Fibroblast of peridontal ligament (primary cell): ENCODE results near the gene MIB1.

ENCODE experiments used
- DNase-seq: peaks from one replicate; pipeline ENCODE4 v3.0.0-alpha.2; 2010; ENCODE audit errors: extremely low read depth

The MIB1 gene

DNA sequence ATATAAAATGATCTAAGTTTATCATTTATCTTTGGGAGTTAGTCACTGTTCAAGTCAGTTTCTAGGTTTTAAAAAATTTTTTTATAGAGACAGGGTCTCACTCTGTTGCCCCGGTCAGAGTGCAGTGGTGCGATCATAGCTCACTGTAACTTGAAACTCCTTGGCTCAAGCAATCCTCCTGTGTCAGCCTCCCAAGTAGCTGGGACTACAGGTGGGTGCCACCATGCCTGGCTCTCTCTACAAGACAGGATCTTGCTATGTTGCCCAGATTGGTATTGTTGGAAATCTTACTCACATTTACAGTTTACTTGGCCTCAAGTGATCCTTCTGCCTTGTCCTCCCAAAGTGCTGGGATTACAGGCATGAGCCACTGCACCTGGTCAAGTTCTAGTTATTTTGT lies 74.5 kb downstream of the MIB1 start:
- no peak for DNase-seq

DNA sequence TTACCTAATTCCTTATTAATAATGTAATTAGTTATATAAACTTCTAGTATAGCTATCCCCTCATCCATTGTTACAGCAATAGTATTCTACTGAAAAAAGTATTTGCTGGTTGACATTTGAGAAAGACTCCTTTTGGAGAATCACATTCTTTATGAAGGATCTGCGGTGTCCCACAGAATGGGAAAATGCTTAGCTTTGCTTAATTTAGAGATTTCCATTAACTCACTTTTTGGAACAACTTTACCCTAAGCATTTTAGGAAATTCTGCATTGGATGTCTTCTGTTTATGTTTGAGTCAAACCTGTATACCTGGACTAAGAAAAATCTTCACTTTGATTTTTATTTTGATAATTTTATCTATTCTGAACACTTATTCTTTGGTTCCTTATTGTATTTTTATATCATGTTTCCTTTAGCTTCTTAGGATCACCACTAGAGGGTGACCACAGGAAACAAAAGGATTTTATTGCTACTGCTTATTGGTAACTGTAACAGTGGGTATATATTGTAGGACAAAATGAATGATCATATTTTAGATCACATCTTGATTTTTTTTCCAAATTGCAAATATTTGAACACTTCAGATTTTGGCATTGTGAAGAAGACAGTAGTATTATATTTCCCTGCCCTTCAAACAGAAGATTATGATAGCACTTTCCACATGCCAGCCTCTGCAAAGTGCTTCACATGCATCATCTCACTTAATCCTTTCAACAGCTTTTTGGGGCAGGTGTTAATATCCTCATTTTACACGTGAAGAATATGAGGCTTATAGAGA lies 79.6 kb downstream of the MIB1 start:
- peak; percentile 45 for DNase-seq

DNA sequence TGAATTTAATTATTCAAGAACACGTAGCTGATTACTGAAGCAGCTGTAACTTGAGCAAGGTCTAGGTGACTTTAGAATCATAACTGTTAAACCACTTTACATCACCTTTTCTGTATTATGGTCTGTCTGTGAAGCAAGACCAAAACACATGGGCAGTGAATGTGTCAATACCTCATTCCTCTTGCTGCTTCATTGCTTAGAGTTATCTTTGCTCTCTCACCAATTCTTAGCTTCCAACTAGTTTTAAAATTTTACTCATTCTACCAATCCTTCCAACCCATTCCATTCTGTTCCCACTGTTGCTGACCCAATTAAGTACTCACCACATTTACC lies 80.2 kb downstream of the MIB1 start:
- no peak for DNase-seq

DNA sequence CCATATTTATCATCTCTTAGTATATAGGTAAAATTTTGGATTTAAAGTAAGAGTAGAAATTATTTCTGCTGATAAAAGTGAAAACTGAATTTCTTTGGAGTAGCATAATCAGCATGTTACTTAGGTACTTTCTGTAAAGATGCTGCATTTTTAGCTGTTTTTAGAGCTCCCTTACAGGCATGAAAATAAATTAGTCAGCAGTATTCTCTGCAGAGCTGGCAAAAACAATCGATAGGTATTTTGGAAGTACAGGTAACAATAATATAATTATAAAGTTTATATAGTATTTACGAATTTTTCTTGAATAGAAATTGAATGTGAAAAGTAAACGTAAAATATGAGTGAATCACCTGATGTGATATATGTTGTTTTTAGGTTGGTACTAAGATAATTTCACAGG lies 83.3 kb downstream of the MIB1 start:
- DNase-seq = no peak

DNA sequence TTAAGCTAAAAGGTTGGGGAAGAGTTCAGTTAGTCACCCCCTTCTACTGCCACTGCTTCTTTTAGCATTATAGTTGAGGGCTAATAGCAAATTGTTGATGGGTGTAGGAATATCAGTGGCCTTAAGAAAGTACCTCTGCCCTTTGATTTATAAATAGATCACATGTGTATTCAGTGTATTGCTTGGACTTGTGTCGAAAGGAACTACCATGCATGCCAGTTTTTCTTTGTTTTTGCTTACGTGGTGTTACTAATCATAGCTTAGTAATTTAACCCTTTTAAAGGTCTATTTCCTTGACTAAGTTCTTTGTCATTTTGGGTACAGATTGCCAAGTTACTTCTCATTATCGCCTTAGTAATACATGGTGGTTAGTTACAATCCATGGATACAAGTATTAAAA lies 85.6 kb downstream of the MIB1 start:
- DNase-seq = peak; percentile 60

DNA sequence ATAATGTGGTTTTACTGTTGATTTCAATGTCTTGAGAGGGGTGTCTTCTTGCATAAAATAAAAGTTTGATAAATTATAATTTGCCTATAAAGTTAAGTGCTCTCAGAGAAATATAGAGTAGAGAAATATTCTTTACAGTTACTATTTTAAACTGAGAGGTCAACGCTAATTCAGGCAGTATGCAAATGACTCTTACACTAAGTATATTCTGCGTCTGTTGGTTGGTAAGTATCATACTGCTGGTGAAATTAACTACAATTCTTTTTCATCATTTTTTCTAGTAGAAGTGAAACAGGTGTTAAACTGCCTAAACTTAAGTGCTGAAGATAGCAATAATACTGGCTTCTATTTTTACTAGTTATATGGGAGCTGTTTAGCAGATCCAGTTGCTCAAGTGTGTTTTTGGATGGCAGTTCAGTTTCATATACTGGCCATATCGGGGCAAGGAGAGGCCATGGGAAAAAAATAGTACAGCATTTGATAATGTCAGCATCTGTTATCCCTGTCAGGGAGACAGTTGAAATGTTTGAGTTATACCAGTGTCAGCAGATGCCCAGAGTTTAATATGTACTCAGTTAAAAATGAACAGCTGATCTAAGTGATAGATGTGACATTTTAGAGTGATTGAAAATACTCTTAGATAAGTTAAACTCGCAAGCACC lies 86.2 kb downstream of the MIB1 start:
- DNase-seq = no peak

DNA sequence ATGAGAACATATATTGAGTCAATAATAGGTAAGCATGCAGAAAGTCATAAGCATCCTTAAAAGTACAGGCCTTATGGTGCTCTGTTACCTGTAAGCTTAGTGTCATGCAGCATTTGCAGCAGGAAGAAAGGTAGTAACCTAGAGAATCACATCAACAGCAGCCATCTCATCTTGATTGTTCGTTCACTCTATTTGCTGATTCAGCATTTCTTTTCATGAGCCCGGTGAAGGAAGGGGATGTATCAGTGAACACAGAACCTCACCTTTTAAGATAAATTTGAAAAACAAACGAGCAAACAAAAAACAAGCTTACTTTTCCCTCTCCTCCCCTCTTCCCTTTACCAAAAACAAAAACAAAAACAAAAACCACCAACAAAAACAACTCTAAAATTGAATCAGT lies 89.9 kb downstream of the MIB1 start:
- no peak for DNase-seq

DNA sequence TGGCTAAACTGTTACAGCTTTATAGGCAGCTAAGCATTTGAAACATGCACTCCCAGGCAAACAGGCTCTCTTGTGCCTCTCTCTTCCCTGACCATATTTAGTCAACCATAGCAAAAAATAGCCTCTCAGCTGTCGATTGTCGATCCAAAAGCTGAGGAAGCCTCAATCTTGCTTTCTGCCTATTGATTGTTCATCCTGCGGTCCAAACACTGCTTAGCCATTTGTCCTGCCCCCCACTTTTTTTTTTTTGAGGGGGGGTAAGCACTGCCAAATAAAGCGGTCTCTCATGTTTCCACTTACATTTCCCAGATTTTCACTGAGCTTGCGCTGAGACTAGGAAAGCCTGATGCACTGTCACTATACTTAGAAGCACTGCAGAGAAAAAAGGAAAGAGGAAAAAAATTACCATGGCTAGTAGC lies 90.8 kb downstream of the MIB1 start:
- DNase-seq = no peak

DNA sequence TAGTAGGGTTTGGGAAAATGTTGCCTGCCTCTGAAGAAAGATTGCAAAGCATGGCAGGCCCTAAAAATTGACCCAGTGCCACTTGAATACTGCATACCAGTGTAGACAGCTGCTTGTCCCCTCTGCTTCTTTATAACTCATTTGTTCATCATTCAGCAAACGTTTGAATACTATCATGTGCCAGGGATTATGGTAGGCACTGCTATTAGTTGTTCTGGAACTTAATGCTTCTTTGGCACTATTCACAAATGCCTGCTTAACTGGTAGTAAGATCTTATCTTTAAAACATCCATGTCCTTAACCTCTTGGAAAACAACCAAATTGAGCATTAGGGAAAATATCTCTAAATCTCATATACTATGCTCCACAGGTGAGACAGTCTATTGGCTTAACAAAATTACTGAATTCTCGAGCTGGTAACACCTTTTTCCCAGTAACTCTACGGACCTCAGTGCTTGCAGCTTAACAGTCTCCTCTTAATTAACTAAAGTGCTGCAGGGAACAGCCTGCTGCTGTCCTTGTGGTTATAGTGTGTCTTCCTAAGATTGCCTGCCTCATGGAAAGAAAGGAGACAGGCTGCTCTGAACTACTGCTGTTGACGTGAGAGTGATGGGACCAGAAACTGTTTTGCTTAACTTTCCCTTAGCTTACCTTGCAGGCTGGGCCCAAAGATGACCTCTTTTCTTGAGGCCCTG lies 93.2 kb downstream of the MIB1 start:
- DNase-seq = no peak

DNA sequence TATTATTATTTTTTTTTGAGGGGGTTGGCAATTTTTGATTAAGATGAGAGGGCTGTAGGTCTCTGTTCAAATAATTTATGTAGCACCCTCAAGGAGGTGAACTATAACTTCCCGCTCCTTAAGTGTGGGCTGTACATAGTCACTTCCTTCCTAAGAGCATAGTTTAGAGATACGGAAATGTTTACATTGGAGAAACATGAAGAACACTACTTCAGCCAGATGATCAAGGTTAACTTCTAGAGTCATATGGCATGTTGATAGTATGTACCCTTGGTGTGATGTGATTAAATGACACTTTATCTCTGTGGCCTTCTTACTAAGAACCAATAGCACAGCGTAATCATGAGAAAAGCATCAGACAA lies 93.7 kb downstream of the MIB1 start:
- DNase-seq = no peak

DNA sequence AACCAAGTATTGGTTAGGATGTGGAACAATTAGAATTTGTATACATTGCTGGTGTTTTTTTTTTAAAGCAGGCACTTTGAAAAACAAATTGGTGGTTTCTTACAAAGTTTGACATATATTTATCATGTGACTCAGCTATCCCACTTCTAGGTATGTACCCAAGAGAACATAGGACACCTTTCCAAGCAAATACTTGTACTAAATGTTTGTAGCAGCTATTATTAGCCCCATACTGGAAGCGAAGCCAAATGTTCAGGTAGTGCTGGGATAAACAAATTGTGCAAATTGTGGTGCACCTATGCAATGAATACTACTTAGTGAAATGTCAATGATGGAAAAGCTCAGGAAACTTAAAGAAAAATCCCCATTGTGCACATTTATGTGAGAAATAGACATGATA lies 101.0 kb downstream of the MIB1 start:
- no peak for DNase-seq

DNA sequence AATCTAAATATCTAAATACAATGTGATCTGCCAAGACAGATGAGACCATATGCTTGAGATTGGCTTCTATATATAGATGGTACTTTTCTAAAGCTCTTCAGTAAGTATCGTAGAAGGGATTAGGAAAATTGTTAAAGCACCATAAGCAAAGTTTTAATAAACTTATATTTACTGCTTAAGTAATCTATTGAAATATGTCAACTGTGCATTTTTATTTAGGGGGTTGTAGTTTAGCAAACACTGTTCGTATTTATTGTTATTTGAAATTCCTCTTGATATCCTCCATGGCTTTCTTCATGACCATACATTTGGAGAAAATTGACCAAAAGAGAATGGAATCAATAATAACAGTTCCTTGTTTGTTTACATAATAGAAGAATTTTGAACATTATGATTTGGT lies 102.7 kb downstream of the MIB1 start:
- no peak for DNase-seq

DNA sequence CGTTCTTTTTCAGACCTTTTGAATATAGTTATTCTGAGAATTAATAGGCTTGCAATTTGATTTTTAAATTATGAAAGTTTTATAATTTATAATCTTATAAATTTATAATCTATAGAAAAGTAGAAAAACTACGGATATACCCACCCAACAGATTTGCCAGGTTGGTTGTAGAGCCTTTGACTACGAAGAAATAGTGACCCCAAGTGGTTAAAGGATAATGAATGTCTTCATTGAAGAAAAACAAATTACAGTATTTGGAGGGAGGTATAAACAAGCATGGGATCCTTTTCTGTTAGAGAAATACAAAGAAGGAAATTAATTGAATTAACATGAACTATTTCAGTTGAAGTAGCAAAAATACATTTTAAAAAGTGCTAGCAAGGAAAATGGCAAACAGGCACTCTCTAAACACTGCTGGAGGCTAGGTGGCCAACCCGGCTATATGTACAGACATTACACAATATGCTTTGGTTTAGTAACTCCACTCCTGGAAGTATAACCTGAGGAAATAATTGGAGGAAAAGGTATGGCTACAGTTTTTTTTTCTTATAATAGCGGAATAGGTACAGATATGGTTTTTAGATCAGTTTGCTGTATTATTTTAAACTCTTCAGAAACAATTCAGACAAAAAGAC lies 110.9 kb downstream of the MIB1 start:
- peak; percentile 54 for DNase-seq

DNA sequence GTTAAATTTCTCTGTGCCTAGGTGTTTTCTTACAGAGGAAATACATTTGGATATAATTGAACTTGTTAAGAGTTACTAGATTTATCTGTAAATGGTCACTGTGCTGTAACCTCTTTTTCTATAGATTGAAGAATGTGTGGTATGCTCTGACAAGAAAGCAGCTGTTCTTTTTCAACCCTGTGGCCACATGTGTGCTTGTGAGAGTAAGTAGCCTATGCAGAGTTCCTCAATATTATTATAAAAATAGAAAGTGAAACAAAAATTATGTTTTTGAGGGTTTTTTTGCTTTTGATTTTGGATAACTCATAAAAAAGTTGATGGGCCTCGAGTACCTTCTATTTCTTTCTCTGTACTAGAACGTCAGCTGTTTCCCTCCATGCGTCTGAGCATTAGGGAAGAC lies 112.4 kb downstream of the MIB1 start:
- peak; percentile 34 for DNase-seq

DNA sequence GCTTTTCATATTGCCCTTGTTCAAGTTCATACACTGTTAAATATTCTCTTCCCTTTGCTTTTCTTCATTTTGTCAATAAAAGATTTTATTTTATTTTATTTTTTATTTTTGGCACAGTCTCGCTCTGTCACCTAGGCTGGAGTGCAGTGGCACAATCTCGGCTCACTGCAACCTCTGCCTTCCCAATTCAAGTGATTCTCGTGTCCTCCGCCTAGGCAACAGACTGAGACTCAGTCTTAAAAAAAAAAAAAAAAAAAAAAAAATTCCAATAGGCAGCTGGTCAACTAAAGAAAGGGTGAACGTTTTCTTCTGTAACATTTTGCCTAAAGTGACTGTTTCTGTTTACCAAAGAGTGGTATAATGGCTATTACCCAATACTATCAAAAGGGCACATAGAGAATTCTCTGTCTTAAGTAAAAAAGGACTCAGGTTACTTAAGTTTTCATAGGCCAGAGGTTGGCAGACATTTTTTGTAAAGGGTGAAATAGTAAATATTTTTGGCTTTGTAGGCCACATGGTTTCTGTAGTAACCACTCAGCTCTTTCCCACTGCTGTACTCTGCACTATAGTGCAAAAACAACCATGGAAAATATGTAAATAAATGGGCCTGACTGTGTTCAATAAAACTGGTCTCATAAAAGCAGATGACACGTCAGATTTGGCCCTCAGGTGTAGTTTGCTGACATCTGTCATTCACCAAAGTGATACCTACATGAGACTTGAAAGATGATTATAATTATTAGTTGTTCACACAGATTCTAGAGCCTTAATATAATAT lies 113.4 kb downstream of the MIB1 start:
- DNase-seq = peak; percentile 29

DNA sequence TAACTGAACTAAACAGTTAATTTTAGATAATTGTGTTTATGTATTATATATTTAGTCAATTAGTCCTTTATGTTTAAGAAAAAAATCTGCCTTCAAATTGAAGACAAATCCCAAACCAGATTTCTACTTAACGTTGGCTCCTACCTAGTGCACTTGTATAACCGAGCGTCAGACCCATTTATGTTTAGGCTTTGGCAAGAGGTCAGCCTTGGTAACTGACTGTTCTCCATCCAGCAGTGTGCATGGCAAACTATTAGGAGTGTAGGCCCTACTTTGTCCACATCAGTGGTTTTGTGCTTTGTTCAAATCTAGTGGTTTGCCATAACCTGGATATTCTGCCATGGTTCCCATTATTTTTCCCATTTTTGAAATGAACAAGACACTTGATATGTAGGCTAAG lies 114.8 kb downstream of the MIB1 start:
- DNase-seq = no peak

DNA sequence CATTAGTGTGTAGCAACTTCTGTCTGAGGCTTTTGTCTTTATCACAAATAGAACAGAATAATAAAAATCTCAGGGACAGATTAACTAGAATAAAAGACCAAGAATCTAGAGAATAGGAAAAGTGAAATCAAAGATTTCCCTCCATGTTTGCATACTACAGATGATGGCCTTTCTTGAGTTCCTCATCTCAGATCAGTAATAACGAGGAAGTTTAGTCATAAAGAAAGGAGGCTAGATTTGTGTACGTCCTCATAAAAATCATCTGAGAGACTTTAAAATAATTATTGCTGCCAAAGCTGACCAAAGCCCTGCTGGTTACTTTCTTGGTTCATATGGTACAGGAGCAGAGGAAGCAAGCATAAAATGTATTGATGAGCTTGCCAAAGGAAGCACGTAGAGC lies 117.3 kb downstream of the MIB1 start:
- DNase-seq = no peak

DNA sequence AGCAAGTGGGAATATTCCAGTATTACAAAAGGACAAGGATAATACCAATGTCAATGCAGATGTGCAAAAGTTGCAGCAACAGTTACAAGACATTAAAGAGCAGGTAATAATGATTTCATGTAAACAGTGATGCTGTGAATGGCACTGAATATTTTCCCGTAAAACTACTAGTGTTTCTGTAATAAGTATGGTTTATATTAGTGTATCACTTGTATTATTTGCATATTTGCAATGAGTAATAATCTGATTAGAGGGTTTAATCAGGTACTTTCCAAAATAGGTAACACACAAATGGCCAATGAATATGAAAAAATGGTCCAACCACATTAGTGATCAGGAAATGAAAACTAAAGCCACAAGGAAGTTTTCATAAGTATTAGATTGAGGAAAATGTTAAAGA lies 118.0 kb downstream of the MIB1 start:
- DNase-seq = no peak

DNA sequence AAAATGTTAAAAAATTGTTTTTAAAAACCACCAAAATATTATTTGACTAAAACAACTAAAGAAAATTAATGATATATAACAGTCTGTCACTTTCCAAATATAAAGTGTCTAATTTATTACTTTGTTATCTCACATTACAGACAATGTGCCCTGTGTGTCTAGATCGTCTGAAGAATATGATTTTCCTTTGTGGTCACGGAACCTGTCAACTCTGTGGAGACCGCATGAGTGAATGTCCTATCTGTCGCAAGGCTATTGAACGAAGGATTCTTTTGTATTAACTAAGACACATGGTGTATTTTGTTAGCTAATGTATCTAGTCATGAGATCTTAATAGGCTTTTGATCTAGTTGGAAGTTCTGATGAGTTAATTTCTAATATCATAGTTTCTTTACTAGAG lies 123.8 kb downstream of the MIB1 start:
- DNase-seq = no peak

DNA sequence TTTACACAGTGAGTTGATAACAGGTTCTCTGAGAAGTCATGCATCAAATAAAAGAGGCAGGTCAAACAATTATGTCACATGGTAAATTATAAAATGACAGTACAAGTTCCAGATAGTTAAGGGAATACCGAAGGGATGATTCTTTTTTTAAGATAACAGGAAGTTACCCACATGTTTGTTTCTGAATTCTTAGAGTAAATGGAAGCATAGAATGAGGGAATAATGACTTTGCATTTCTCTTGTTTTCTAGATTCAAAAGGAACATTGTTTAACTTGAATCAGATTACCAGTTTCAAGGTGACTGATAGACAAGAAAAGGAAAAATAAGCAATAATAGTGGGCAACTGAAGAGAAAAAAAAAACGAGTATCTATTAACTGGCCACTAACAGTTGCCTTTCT lies 124.5 kb downstream of the MIB1 start:
- DNase-seq = no peak

DNA sequence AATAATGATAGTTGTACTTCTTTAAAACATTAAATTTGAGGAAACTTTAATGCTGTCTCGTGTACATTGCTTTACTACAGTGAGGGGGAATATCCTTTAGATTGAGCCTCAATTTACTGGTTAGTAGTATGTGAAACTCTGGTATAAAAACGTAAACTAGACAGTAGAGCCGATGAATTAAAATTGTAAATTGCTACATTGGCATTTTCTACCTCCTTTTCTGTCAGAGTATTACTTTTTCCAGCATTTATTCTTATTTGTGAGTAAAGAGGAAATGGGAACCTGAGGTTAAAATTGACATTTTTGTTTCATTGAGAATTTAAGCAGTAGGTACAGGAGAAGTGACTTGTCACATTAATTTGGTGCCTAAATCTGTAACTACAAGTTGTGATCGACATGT lies 128.2 kb downstream of the MIB1 start:
- DNase-seq = no peak

DNA sequence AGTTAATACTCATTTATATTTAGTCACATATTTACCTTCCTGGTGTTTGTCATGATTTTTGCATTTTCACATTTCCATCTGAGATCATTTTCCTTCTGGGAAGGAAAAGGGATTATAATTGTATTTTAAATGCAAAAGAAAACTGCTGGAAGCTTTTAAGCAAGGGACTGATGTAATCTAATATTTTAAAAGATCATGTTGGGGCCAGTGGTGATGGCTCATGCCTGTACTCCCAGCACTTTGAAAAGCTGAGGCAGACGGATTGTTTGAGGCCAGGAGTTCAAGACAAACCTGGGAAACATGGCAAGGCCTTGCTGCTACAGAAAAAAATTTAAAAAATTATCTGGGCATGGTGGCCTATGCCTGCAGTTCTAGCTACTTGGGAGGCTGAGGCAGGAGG lies 149.0 kb downstream of the MIB1 start:
- DNase-seq = no peak
